K562 (cell line): ENCODE measurements around the gene CCSER1. TPM values are rescaled to one million over a fixed set of nuclear protein-coding genes. Genes with fewer than 3 reads are reported as not detected.

ENCODE experiments used
- ATAC-seq: fragments of 200-7000 bp; cut with Tn5 transposase; 3 replicates; pipeline ENCODE4 v1.9.1; 2020; ENCODE audit warnings: moderate library complexity
- BruUV-seq: library from RNA; stranded (reverse); fragments of 400-500 nt; replicated peaks from 2 replicates; lab custom pipeline; 2021; lab: Mats Ljungman, UMichigan
- CTCF ChIA-PET: fragments of 300-600 bp; formaldehyde crosslinking; extraction: SDS; loops from one replicate; lab custom pipeline; 2021; ENCODE audit warnings: low intra/inter-chr PET ratio; lab: Yijun Ruan, JAX
- POLR2A ChIA-PET: fragments of 300-600, 350-650 bp; sonication (Branson Sonifier 250); formaldehyde crosslinking; extraction: SDS; loops from one replicate; lab custom pipeline; 2021; ENCODE audit warnings: antibody characterized with exemption, inconsistent platforms; lab: Yijun Ruan, JAX
- DNase-seq, 4 experiments: peaks; one replicate each; pipeline versions ENCODE4 v3.0.0 to v3.0.0-alpha.2; 2011 to 2018; ENCODE audit warnings: low spot score in 3 of 4, mixed read lengths in 3 of 4; ENCODE audit errors: extremely low read depth in 1 of 4
- FAIRE-seq: peaks from 2 replicates; lab custom pipeline; 2011; peaks lifted over from hg19 to GRCh38; lab: Jason Lieb, UNC
- H2AFZ ChIP-seq: 2 replicates; pipeline ENCODE4 v1.6.0; 2011; ENCODE audit warnings: low read depth, low read length, control low read depth, inconsistent platforms
- H3K27ac ChIP-seq: fragments of 200-600 bp; 3 replicates; pipeline ENCODE4 v1.8.0; 2011; ENCODE audit warnings: low read depth, mild to moderate bottlenecking, control low read depth, inconsistent platforms, low read length, moderate library complexity, mixed read lengths; ENCODE audit errors: extremely low read depth
- H3K27me3 ChIP-seq, 2 experiments: fragments of 300-600 bp in 1 of 2; 2 replicates in 1 of 2; 3 replicates in 1 of 2; pipeline versions ENCODE4 v1.6.0 to v1.8.0; 2011; ENCODE audit warnings: inconsistent platforms in 2 of 2, low read length in 2 of 2, mild to moderate bottlenecking in 1 of 2, mixed read lengths in 1 of 2, moderate library complexity in 1 of 2; ENCODE audit not compliant: control insufficient read depth in 2 of 2, insufficient read depth in 2 of 2
- H3K36me3 ChIP-seq: fragments of 300-600 bp; 3 replicates; pipeline ENCODE4 v1.8.0; 2011; ENCODE audit warnings: mild to moderate bottlenecking, low read length, inconsistent platforms; ENCODE audit not compliant: control insufficient read depth, insufficient read depth
- H3K4me1 ChIP-seq, 2 experiments: fragments of 200-600 bp in 1 of 2; replicated peaks in 1 of 2; 2 replicates in 1 of 2; 3 replicates in 1 of 2; pipeline versions ENCODE4 v1.5.1 to v1.8.0; 2011; ENCODE audit warnings: inconsistent platforms in 2 of 2, low read length in 2 of 2, mild to moderate bottlenecking in 1 of 2, mixed read lengths in 1 of 2, moderate library complexity in 1 of 2; ENCODE audit not compliant: control insufficient read depth in 2 of 2, insufficient read depth in 2 of 2
- H3K4me2 ChIP-seq: 2 replicates; pipeline ENCODE4 v1.6.1; 2011; ENCODE audit warnings: low read length, control low read depth, inconsistent platforms, mixed read lengths; ENCODE audit not compliant: insufficient read depth
- H3K4me3 ChIP-seq: fragments of 200-600 bp; sonication (generic), shearing (Covaris generic); 2 replicates; pipeline ENCODE4 v1.5.1; 2016; ENCODE audit warnings: control low read depth, inconsistent platforms
- H3K79me2 ChIP-seq: fragments of 200-600 bp; 3 replicates; pipeline ENCODE4 v1.8.0; 2011; ENCODE audit warnings: low read length, inconsistent platforms; ENCODE audit not compliant: control insufficient read depth, insufficient read depth
- H3K9ac ChIP-seq, 2 experiments: 2 replicates each; pipeline versions ENCODE4 v1.6.0 to v1.6.1; 2011; ENCODE audit warnings: low read depth in 2 of 2, low read length in 2 of 2, control low read depth in 1 of 2, inconsistent platforms in 1 of 2, mild to moderate bottlenecking in 1 of 2, mixed read lengths in 1 of 2; ENCODE audit not compliant: insufficient read depth in 1 of 2
- H3K9me1 ChIP-seq: one replicate; pipeline ENCODE4 v1.6.0; 2011; ENCODE audit warnings: inconsistent platforms, mild to moderate bottlenecking, low read length, moderate library complexity; ENCODE audit not compliant: control insufficient read depth, insufficient read depth
- H3K9me3 ChIP-seq: replicated peaks from 2 replicates; pipeline ENCODE4 v1.5.1; 2011; ENCODE audit warnings: low read depth, low read length, inconsistent platforms; ENCODE audit not compliant: control insufficient read depth, insufficient read depth
- H4K20me1 ChIP-seq: replicated peaks from 2 replicates; pipeline ENCODE4 v1.6.1; 2011; ENCODE audit warnings: low read length, inconsistent platforms, mixed read lengths; ENCODE audit not compliant: control insufficient read depth, insufficient read depth
- CBX2 ChIP-seq: fragments of 200-600 bp; sonication (generic); IDR thresholded peaks from one replicate; pipeline ENCODE4 v1.6.1; 2012; ENCODE audit warnings: mild to moderate bottlenecking, low read length, inconsistent platforms; ENCODE audit not compliant: insufficient read depth, poor library complexity, severe bottlenecking
- PBX2 ChIP-seq, 2 experiments: IDR thresholded peaks in 1 of 2; conservative IDR thresholded peaks in 1 of 2; 2 replicates each; pipeline ENCODE4 v1.6.1; 2016; ENCODE audit warnings: low read depth in 2 of 2, mild to moderate bottlenecking in 1 of 2, missing compliant biosample characterization in 1 of 2, missing genetic modification characterization in 1 of 2, moderate library complexity in 1 of 2
- POU5F1 ChIP-seq: fragments of 150-350 bp; IDR thresholded peaks from 2 replicates; pipeline ENCODE4 v1.6.1; 2014; ENCODE audit warnings: borderline replicate concordance, low read length, low read depth, mild to moderate bottlenecking; ENCODE audit not compliant: partially characterized antibody
- SMAD3 ChIP-seq: fragments of 450-650 bp; formaldehyde crosslinking; conservative IDR thresholded peaks from 2 replicates; pipeline ENCODE4 v1.4.0; 2020; ENCODE audit warnings: mild to moderate bottlenecking
- ZNF644 ChIP-seq: fragments of 200-800 bp; sonication (Bioruptor generic); IDR thresholded peaks from 2 replicates; pipeline ENCODE4 v1.6.1; 2016; ENCODE audit warnings: low read depth, missing genetic modification characterization, missing compliant biosample characterization
- WGBS: fragments of 100-300 bp; shearing (Covaris generic); methylation state at CpG from one replicate; pipeline ENCODE4 v1.1.6; 2016; ENCODE audit warnings: low coverage, mixed read lengths; ENCODE audit not compliant: insufficient coverage; ENCODE audit errors: missing lambda C conversion rate; 5-methylcytosine and 5-hydroxymethylcytosine counted together
- in situ Hi-C: fragments of 300-500 bp; cut with MboI; formaldehyde crosslinking; loops from 4 replicates; pipeline ENCODE4 v1.15.0; 2018; ENCODE audit warnings: inconsistent platforms, mixed read lengths
- intact Hi-C: fragments of 100-400 bp; cut with micrococcal nuclease; formaldehyde crosslinking; loops from 2 replicates; pipeline ENCODE4 v1.14.2; 2022
- polyA plus RNA-seq, 8 experiments: library from polyadenylated mRNA; depleted of rRNA in 4 of 8; stranded (reverse) in 5 of 8; unstranded in 3 of 8; fragments of >200 nt; fragmentation: Nextera tagmentation in 2 of 8; fragmentation: Illumina TruSeq in 1 of 8; extraction: Ambion mirVana in 2 of 8; extraction: Trizol in 1 of 8; gene quantifications; 2 replicates each; pipeline versions ENCODE4 v1.2.1 to v1.2.3, GENCODE V29; 2011 to 2014; ENCODE audit warnings: inconsistent platforms in 1 of 8, missing spikeins in 1 of 8
- total RNA-seq, 7 experiments: library from RNA; depleted of rRNA in 6 of 7; stranded (reverse); fragments of >200 nt in 6 of 7; fragmentation: Illumina TruSeq in 2 of 7; extraction: Trizol in 2 of 7; gene quantifications; 2 replicates each; pipeline versions ENCODE4 v1.2.1 to v1.2.3, GENCODE V29; 2011 to 2021; ENCODE audit warnings: low replicate concordance in 1 of 7
- TF ChIP-seq, protein P1 (sequence below): sonication (generic); formaldehyde crosslinking; IDR thresholded peaks from 2 replicates; pipeline ENCODE4 v1.4.0; 2020; ENCODE audit warnings: mild to moderate bottlenecking, missing genetic modification reagents
- TF ChIP-seq, protein P2 (sequence below): sonication (generic); formaldehyde crosslinking; IDR thresholded peaks from 2 replicates; pipeline ENCODE4 v1.8.0; 2022; ENCODE audit warnings: mild to moderate bottlenecking, missing genetic modification reagents

CCSER1 gene
- total and polyA plus RNA-seq, 9 of the 15 experiments (the other 6 are each of a cell fraction or from before 2014, with no cell fraction given): not detected

DNA sequence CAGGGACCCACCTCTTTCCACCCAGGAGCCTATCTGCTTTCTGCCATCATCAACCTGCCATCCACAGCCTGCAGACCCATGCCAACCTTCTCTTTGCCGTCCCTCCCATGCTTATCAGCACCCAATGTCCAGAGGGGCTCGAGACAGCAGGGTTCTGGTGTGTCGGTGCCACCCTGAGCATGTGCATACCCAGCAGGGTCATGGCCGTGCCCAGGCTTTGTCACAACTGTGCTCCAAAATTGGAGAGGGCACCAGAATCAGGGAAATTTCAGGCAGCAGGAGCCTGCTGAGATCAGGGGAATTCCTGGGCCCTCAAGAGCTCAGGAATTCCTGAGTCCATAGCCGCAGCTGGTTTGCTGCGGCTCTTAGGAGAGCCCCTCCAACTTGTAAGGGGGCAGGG lies 330.6 kb downstream of the CCSER1 start:
- H3K4me1 ChIP-seq: no peaks in the 10 kb centered on the region
- no peaks in the 10 kb centered on the region for H3K27me3 ChIP-seq
- no peaks in the 10 kb centered on the region for H3K9me1 ChIP-seq
- no peak for DNase-seq
- intact Hi-C loops: no loop called here
- no peaks in the 10 kb centered on the region for H3K9me3 ChIP-seq
- POLR2A ChIA-PET: no interaction called here
- no peak overlapping the region for H3K4me2 ChIP-seq
- no peak overlapping the region for H3K4me3 ChIP-seq
- H3K9ac ChIP-seq: no peak overlapping the region
- TF ChIP-seq PBX2 (CRISPR knock-in tag; IDR thresholded peaks at IDR 0.05; ENCODE audit: low read depth) (no peak), PBX2 (tag; conservative IDR thresholded peaks at IDR 0.05; ENCODE audit: low read depth) (no peak), SMAD3 (CRISPR knock-in tag) (no peak), POU5F1 (no peak), ZNF644 (tag) (no peak), CBX2 (no peak)
- TF ChIP-seq, protein P1, sequence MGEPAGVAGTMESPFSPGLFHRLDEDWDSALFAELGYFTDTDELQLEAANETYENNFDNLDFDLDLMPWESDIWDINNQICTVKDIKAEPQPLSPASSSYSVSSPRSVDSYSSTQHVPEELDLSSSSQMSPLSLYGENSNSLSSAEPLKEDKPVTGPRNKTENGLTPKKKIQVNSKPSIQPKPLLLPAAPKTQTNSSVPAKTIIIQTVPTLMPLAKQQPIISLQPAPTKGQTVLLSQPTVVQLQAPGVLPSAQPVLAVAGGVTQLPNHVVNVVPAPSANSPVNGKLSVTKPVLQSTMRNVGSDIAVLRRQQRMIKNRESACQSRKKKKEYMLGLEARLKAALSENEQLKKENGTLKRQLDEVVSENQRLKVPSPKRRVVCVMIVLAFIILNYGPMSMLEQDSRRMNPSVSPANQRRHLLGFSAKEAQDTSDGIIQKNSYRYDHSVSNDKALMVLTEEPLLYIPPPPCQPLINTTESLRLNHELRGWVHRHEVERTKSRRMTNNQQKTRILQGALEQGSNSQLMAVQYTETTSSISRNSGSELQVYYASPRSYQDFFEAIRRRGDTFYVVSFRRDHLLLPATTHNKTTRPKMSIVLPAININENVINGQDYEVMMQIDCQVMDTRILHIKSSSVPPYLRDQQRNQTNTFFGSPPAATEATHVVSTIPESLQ (CRISPR knock-in tag): no peak
- TF ChIP-seq, protein P2, sequence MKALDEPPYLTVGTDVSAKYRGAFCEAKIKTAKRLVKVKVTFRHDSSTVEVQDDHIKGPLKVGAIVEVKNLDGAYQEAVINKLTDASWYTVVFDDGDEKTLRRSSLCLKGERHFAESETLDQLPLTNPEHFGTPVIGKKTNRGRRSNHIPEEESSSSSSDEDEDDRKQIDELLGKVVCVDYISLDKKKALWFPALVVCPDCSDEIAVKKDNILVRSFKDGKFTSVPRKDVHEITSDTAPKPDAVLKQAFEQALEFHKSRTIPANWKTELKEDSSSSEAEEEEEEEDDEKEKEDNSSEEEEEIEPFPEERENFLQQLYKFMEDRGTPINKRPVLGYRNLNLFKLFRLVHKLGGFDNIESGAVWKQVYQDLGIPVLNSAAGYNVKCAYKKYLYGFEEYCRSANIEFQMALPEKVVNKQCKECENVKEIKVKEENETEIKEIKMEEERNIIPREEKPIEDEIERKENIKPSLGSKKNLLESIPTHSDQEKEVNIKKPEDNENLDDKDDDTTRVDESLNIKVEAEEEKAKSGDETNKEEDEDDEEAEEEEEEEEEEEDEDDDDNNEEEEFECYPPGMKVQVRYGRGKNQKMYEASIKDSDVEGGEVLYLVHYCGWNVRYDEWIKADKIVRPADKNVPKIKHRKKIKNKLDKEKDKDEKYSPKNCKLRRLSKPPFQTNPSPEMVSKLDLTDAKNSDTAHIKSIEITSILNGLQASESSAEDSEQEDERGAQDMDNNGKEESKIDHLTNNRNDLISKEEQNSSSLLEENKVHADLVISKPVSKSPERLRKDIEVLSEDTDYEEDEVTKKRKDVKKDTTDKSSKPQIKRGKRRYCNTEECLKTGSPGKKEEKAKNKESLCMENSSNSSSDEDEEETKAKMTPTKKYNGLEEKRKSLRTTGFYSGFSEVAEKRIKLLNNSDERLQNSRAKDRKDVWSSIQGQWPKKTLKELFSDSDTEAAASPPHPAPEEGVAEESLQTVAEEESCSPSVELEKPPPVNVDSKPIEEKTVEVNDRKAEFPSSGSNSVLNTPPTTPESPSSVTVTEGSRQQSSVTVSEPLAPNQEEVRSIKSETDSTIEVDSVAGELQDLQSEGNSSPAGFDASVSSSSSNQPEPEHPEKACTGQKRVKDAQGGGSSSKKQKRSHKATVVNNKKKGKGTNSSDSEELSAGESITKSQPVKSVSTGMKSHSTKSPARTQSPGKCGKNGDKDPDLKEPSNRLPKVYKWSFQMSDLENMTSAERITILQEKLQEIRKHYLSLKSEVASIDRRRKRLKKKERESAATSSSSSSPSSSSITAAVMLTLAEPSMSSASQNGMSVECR (CRISPR knock-in tag): no peak
- TF ChIP-seq, all 486 proteins: peak for 0
- ATAC-seq: no peak
- no TSS peak for BruUV-seq
- in situ Hi-C loops: no loop called here
- Histone ChIP-seq H3K79me2 (no peaks in the 10 kb centered on the region), H4K20me1 (no peaks in the 10 kb centered on the region), H2AFZ (no peak overlapping the region), H3K27ac (no peak overlapping the region), H3K36me3 (no peaks in the 10 kb centered on the region)
- FAIRE-seq: no peak
- 2% methylated on average over 5 of the region's 6 CpGs for WGBS
- CTCF ChIA-PET: no interaction called here
